SK-MEL-5 (cell line): ENCODE data around the gene ART5. TPM values are rescaled to one million over a fixed set of nuclear protein-coding genes. Genes with fewer than 3 reads are reported as not detected.

Experiments used
- DNase-seq: peaks from one replicate; pipeline ENCODE4 v3.0.0-alpha.2; 2016; ENCODE audit warnings: low read depth, low spot score
- in situ Hi-C: cut with HindIII; loops from 2 replicates; pipeline ENCODE4 v1.10.0; 2016; ENCODE audit warnings: low sequenced_read_pairs, high pct_unique_total_duplicates, low pct_unique_long_range_greater_than_20kb
- polyA plus RNA-seq, 2 experiments: library from polyadenylated mRNA; depleted of rRNA; stranded (reverse); fragments of >200 nt; gene quantifications; 2 replicates each; pipeline ENCODE4 v1.2.3, GENCODE V29; 2015
- total RNA-seq: library from RNA; depleted of rRNA; stranded (reverse); fragments of >200 nt; shearing (Covaris generic); gene quantifications from 2 replicates; pipeline ENCODE4 v1.2.3, GENCODE V29; 2014; rRNA removed

Gene ART5, protein sequence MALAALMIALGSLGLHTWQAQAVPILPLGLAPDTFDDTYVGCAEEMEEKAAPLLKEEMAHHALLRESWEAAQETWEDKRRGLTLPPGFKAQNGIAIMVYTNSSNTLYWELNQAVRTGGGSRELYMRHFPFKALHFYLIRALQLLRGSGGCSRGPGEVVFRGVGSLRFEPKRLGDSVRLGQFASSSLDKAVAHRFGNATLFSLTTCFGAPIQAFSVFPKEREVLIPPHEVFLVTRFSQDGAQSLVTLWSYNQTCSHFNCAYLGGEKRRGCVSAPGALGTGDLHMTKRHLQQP
- not detected in 2 replicates for total RNA-seq
- 0.25 TPM in 1 of 2 replicates, not detected in the other for polyA plus RNA-seq (2015; cell fraction: cytosol; rRNA removed)
- polyA plus RNA-seq (2015; cell fraction: nucleus; rRNA removed), result not detected in 2 replicates

GRCh38 chr11:3641701-3642070, at the start of gene ART5:
TSS of gene ART5 (minus strand) at chr11:3641992. CDS start at chr11:3641862, 130 bp downstream.
- in situ Hi-C loops, result no loop called here
- DNase-seq, result no peak

DNA sequence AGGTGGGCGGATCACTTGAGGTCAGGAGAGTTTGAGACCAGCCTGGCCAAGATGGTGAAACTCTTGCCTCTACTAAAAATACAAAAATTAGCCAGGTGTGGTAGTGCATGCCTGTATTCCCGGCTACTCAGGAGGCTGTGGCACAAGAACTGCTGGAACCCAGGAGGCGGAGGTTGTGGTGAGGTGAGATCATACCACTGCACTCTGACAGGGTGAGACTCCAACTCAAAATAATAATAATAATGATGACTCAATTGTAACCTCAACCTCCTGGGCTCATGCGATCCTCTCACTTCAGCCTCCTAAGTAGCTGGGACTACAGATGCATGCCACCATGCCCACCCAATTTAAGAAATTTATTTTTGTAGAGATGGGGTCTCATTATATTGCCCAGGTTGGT, 45.0 kb upstream of the ART5 start:
- no peak for DNase-seq
- in situ Hi-C loops, result no loop called here

DNA sequence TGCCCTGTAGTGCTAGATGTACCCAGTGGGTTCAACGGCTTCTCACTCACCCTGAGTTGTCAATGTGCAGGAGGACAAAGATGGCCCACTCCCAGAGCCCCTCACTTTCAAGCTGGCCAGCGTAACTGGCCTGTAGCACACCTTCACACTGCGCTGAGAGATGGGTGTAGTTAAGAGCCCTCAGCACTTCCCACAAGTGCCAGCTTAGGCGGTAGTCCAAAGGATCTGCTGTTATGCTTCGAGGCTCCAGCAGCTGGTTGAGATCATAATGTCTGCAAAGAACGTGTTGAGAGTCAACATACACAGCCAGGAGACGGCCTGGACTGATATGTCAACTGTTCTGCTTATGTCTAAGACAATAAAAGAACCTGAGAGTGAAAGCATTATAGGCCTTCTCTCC, 44.1 kb upstream of the ART5 start:
- no peak for DNase-seq
- in situ Hi-C loops, result no loop called here

GRCh38 chr11:3684819-3685172, 43.0 kb upstream of the ART5 start:
- no peak for DNase-seq
- in situ Hi-C loops, result no loop called here

DNA sequence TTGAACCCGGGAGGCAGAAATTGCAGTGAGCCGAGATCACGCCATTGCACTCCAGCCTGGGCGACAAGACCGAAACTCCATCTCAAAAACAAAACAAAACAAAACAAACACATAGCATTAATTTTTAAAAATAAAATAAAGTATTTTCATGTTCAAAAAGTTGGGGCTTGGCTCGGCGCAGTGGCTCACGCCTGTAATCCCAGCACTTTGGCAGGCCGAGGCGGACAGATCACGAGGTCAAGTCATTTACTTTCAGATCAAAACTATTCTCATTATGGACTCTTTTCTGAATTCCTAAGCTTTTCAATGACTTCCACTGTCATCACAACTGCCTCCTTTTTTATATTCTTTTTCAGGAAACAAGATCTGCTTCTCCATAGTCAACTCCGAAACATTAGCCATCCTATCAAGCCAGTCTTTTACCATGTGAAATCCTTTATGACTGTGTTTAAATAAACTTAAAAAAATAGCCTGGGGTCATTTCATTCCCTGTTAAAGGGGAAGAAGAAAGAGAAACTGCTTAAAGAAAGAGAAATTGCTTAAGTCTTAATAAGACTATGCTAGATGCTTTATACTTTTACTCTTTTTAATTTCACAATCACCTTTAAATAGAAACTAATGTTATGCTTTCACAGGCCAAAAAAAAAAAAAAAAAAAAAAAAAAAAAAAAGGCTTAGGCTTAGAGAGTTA, 42.5 kb upstream of the ART5 start:
- in situ Hi-C loops, result no loop called here

DNA sequence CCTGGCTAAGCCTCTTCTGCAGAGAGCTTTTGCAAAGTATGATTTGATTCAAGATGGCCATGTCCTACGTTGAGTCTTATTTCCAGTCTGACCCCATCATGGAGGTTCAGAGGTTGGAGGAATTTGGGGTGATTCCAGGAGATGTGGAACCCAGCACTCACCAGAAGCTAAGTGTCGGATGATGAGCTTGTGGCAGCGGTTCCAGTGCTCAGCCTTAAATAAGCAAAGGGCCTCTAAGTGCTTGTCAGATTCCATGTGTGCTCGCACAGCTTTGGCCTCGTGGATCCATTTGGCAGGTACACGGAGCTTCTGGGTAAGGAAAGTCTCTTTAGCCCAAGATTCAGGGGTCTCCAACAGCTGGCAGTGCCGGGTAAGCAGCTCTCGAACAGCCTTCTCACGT, 41.2 kb upstream of the ART5 start:
- in situ Hi-C loops, result no loop called here
- no peak for DNase-seq

More for the DNA sequence above, 42.5 kb upstream of the ART5 start:
- DNase-seq, result peak; percentile 46

- in situ Hi-C loops, result no loop called here
- no peak for DNase-seq
Measured at GRCh38 chr11:3679077-3679476, 37.3 kb upstream of the ART5 start.

DNA sequence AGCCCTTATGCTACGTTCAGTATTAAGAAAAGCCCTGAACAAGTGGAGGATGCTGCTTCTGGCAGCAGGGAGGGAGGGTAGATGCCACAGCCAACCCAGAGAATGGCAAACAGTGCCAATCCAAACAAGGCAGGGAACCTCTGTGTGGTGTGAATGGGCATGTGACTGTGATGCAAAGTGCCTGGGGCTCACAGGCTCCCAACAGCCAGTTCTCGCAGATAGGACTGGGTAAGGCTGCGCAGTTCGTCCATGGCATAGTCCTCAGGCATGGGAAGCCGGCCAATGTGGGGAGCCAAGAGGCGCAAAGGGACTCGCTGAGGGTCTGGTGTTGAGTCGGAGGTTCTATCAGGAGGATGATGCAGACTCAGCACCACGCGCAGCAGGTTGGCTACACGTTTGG, 34.2 kb upstream of the ART5 start:
- in situ Hi-C loops, result no loop called here
- DNase-seq, result peak; percentile 57

- in situ Hi-C loops, result no loop called here
- no peak for DNase-seq
Measured at GRCh38 chr11:3674189-3674588, 32.4 kb upstream of the ART5 start.

- in situ Hi-C loops, result no loop called here
Measured at GRCh38 chr11:3671334-3672254, 29.8 kb upstream of the ART5 start, which contains the start of gene CHRNA10. TSS of gene CHRNA10 (minus strand) at chr11:3671384. CDS start at chr11:3671312, 72 bp downstream.

DNA sequence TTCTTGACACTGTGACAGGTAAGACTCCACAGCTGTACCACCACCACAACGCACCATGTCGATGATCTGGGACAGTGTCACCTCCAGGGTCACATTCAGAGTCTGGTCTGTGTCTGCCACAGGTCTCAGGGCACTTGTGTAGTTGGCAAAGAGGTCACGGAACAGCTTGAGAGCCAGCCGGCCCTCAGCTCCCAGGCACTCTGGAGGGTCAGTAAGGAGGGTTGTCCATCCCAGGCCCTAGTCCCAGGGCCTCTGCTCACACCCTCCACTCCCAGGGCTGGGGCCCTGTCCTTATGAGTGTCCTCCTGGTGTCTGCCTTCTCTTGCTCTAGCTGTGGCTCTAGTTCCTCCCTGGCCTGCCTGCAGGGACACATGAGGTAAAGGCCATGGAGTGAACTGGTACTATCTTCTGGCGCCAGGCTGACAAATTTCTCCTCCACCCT, 28.0 kb upstream of the ART5 start:
- no peak for DNase-seq
- in situ Hi-C loops, result no loop called here

More at GRCh38 chr11:3671334-3672254, 29.8 kb upstream of the ART5 start, which contains the start of gene CHRNA10:
- no peak for DNase-seq

DNA sequence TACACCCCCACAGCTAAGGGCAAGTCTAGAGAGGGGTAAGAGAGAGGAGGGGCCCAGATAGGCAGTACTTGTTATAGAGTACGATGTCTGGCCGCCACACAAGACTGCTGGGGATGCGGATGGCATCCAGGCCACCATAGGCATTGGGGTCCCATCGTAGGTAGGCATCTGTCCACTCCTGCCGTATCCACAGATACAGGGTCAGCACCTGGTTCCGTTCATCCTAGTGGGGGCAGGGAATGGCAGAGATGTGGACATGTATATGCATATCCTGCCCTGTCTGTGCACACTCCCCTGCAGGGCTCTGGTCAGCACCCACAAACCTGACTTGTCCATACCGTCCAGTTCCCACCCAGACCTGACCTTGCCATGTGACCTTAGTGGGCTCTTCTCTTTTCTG, 27.3 kb upstream of the ART5 start:
- DNase-seq, result no peak
- in situ Hi-C loops, result no loop called here

DNA sequence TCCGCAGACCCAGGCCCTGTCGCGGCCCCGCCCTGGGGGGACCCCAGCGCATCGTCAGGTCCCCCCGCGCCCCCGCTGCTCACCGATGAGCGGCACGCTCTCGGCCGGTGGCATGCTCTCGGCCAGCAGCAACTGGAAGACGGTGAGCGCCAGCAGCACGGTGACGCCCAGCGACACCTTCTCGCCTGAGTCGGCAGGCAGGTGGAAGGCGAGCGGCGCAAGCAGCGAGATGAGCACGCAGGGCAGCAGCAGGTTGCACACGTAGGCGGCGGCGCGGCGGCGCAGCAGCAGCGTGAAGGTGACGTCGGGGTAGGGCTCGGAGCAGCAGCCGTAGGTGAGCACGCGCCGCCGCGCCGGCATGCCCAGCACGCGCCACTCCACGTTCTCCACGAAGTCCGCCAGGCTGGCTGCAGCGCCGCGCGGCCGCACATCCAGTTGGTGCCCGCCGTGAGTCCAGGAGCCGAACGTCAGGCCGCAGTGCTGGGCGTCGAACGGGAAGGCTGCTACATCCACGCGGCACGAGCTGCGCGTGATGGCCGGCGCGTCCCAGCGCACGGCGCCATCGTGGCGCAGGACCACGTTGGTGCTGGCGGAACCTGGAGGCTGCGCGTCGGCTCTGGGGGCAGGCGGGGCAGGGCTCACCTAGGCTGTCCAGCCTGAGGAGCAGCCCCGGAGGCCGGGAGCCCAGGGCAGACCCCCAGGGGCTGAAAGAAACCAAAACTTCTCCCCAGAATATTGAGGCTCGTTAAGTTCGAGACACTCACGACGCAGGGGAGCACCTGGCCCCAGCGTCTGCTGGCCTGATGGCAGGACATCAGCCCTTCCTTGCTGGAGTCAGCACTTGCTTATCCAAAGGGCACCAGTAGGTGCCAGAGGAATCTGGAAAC, 25.6 kb upstream of the ART5 start:
- in situ Hi-C loops, result no loop called here
- DNase-seq, result no peak

DNA sequence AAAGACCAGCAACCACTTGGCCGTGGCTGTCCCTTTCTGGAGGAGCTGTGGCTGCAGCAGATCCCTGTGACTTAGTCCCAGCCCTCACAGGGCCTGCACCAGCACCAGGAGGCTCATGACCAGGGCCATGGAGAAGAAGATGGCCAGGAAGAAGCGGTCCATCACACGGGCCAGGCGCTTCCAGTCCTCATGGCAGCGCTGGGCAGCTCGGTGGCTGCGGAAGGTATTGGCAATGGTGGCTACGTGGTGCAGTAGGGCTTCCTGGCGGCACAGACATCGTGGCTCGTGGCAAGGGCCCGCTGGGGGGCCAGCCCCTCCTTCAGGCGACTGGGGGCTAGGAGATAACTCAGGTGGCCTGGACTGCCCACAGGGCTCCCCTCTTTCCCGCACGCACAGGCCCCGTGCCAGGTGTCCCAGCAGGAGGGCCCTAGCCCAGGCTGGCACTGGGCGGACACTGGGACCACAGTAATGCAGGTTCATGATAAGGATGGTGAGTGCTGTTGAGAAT, 24.3 kb upstream of the ART5 start:
- in situ Hi-C loops, result no loop called here
- no peak for DNase-seq

- DNase-seq, result no peak
- in situ Hi-C loops, result no loop called here
Measured at GRCh38 chr11:3665336-3666022, 23.7 kb upstream of the ART5 start.

DNA sequence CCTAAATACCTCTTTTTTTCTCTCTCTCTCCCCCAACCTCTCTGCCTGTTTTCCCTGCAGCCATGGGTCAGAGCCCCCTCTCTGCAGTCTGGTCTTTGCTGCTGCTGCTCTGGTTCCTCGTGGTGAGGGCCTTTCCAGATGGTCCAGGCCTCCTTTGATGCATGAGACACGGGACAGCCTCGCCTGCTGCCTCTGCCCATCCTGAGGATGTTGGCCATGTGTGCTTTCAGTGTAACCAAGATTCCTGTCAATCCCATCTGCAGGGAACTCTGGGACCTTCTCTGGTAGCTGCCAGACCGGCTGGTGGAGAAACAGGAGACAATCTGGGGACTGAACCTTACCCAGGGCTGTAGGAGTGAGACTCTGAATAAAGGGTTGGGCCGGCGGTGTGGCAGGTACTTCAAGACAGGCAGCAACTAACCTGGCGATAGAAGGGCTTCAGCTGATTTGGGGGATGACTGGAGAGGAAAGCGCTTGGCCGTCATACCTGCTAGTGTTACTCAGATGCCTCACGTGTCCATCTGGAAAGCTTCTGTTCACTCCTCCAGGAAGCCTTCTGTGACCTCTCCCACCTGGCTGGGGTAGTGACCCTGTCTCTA, 22.3 kb upstream of the ART5 start:
- in situ Hi-C loops, result no loop called here
- no peak for DNase-seq
